Activated CD8-positive, alpha-beta memory T cell treated with anti-CD3 and anti-CD28 coated beads, Interleukin-2, amount 50 U/mL, for 4 hours (primary cell): ENCODE data around the gene MORC4.

Experiments used
- DNase-seq: peaks from one replicate; pipeline ENCODE4 v3.0.0-alpha.2; 2020

MORC4 gene

DNA sequence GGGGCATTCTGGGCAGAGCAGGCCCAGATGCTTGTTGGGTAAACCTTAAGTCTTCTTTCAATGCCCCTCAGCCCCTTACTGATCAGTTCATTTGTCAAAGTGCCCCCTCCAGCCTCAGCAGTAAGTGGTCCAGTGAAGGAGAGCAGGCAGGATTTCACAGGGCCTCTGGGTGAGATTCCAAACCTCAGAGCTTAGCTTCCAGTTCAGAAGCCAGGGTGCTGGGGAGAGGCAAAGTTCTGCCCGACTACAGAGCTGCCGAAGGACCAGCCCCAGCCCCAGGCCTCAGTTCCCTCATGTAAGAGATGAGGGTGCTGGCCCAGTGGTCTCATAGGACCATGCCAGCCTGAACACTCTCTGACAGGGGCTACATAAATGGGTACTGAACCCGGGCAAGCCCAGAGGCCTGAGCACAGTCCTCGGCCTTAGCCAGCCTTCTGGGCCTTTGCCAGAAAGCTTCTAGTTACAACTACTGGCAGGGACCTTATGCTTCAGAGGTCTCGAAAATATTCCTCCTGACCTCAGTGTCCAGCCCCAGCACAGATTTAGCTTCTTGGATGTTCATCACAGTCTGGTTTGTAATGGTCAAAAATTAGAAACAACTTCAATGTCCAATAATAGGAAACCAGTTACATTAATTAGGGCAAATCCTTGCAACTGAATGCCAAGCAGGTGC, 96.0 kb downstream of the MORC4 start:
- DNase-seq: no peak

DNA sequence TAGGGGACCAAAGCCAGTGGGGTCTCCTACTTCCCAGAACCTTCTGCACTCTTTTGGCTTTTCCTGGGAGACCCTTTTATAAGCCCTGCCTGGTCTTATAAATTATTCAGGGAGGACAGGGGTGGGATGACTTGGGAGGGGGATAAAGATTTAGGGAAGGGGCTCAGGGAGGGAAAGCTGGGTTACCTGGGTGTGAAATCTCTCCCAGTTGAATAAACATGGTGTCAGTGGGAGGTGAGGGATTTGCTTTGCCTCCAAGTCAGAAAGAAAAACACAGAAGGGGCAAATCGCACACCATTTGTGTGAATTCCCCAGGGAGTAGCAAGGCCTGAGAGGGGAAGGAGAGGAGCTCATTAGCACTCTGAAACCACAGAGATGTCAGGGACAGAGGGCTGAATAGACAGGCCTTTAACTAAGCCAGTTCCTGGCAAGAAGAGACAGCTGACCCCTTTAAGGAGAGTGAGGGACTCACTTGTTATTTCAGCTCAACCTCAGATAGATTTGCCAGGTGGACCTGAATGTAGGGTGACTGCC, 96.7 kb downstream of the MORC4 start, which contains the start of gene RIPPLY1:
Gene RIPPLY1 (minus strand): TSS at position 51 of the 534 bp plus-strand sequence. CDS start 54 bp downstream, outside the sequence.
- no peak for DNase-seq

DNA sequence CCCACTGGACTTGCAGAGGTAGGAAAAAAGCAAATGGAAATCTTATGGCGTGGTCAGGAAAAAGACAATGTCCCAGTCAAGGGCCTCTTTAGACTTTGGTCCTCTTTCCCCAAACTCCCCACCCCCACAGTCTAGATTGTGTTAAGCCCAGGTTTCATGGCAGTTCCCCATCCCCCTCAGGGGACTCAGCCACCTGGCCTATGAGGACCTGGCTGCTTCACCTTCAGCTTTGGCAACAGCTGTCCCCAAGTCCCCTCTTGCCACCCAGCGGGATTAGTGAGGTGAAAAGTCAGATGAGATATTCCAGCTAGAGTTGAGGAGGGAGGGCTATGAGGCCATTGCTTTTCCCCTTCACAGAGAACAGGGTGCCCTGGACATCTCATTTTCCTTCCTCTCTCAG, 97.3 kb downstream of the MORC4 start:
- no peak for DNase-seq

DNA sequence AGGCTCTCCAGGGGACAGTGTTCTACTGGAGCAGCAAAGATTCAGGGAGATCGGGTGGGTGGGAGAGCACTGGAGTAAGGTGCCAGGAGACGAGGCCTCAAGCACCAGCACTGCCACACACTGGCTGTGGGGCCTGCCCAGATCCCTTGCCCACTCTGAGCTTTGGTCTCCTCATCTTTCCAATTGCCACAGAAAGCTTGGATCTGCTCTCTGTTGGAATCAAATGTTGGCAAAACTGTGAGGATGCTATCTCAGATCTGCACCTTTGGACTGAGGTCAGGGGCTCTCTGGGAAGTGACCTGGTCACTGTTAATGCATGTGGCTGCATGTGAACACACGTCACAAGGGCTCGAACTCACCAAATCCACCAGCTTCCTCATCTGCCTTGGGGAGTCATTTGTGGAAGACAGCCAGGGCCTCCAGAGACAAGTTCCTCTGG, 98.2 kb downstream of the MORC4 start:
- DNase-seq: no peak

DNA sequence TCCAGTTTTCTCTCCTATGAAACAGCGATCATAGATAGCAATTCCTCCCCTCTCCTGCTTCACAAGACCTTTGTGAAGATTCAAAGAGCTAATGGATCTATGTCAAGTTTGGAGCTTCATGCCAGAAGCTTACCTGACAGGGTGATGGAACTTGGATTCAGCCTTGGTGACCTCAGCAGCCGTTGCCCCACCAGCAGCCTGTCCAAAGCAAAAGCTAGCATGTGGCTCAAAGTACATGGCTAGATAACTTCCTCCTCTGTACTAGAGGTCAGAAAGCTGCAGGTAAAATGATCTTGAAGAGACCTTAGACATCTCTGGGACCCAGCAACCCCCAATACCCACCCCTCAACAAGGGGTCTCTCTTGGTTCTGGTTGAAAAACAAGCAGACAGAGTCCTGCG, 98.7 kb downstream of the MORC4 start:
- no peak for DNase-seq

DNA sequence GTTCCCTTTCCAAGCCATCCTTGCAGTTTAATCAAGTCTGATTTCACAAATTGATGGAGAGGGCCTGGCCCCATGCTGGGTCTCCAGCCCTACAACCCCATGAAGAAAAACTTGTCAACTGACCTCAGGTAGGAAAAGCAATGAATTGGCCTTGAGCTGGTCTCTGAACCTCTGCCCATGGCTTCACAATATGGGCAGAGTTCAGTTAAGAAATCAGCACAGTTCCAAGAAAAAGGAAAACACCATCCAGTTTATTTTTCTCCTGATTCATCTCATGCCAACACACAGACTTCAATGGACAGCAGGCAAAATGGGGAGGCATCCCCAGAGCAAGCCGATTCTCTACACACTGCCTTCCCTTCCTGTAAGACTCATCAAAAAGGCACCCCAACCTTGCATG, 100.2 kb downstream of the MORC4 start:
- no peak for DNase-seq

DNA sequence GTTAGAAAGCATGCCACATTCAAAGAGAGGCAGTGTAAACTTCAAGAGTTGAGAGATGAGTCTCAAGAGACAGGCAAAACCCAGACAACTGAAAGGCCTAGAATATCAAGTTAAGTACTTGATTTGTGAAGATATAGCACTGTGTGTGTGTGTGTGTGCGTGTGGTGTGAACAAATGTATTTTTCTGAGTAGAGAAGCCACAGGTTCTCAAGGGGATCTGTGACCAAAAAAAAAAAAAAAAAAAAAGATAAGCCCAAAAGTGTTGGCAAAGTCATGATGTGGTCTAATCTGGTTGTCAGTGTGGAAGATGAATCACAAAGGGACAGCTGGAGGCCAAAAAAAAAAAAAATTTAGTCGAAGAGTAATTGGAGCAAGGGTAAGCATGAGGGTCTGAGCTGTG, 100.7 kb downstream of the MORC4 start:
- no peak for DNase-seq

DNA sequence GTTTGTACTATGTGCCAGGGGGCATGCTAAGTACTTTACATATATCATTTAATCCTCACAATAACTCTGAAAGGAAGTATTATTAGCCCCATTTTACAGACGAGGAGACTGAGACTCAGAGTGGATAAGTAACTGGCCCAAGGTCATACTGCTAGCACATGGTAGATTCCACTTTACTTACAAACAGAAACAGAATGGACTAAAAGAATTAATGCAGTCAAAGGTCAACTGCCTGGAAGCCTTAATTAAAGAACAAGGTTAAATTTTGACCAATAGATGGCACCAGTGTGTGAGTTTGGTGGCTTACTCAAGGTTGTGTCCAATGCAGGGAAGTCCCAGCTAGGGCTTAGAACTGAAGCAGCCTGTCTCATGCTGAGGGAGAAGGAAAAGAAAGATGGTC, 101.5 kb downstream of the MORC4 start:
- no peak for DNase-seq

DNA sequence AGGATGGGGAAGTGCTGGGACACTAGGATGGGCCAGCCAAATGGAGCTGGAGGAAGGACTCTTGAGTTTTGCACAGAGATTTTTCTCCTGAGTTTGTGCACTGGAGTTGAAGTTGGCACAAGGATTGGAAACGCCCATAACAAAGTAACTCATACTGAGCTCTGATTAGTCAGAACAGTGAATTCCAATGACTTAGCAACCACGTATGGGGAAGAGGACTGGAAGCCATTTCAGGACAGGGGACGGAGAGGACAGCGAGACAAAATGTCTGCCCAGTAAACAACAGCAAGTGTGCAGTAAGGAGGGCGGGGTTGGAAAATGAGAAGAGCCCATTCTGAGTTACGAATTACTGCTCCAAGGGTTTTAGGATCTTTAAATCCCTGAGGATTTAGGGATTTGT, 102.8 kb downstream of the MORC4 start:
- DNase-seq: no peak

DNA sequence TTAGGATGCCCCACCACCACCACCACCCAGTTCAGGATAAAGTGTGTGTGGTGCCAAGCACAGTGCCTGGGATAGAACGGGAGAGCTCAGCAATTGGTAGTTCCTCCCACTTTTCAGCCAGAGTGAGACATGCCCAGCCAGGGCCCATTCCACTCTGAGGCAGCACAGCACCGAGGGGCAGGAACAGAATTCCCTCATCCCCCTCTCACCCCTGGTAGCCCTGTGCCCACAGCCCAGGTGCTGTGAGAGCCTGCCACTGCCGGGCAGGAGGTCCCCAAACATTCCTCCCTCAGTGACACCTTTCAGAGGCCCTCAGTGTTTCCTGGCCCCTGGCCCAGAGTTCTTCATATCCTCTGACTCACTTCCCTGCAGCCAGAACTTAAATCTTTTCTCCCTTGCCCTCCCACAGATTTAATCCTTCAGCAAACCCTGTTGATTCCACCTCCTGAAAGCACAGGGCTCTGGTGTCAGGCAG, 105.0 kb downstream of the MORC4 start:
- no peak for DNase-seq

DNA sequence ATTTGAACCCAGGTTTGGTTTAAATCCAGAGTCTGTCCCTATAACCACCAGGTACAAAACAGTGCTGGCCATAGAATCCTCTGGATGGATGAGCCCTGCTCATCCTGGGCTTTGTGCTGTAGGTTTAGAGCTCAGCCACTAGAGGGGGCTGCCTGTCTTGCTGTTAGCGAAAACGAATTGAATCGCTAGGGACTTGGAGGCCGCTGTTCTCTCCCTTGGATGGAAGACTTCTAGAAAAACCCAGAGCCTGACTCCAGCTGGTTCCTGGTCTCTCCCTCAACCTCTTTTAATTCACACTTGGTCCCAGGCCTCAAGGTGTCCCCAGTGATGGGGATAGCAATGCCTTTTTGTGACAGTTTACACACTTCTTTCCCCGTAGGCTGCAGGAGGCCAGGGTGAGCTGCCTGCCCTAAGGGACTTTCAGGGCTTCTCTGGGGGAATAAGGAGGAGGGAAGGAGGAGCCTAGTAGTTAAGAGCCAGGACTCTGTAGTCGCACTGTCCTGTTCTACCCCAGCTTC, 105.6 kb downstream of the MORC4 start:
- DNase-seq: peak; percentile 40

DNA sequence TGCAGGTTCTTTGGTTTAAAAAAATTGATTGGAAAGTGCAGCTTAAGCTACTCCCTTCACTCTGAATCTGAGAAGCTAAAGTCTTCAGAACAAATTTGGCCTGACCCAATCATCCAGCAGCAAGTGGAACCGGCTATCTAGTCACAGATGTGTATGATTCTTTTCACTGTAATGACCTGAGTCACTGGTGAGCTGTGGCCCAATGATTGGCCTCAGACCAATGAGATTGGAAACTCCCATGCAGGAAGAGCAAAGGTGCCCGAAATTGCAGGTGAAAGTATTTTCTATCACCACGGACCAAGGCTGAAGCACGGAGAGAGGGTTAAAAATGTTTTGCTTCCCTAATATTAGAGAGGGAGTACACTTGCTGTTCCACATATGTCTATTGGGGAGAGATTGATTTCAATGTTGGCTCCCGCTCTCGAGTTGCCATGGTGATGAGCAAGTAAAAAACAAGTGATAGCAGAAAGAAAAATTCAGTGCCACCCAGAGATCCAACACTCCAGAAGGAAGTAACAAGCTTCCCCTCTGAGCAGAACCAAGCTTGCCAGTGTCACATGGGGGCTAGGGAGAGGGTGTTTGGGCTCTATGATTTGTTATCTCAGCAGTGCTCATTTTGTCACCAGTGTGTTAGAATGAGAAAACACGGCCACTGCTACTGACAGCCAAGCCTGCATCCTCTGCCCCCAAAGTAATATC, 108.1 kb downstream of the MORC4 start:
- no peak for DNase-seq
